HEK293T (cell line): ENCODE data around the gene CHCHD4.

Experiments used
- ARNT ChIP-seq: fragments of 450-650 bp; IDR thresholded peaks from 2 replicates; pipeline ENCODE4 v1.6.1; 2017; ENCODE audit warnings: mild to moderate bottlenecking
- BHLHE40 ChIP-seq: fragments of 450-650 bp; IDR thresholded peaks from 2 replicates; pipeline ENCODE4 v1.6.1; 2016; ENCODE audit warnings: mild to moderate bottlenecking, moderate library complexity, borderline replicate concordance
- CTBP1 ChIP-seq: fragments of 450-650 bp; IDR thresholded peaks from 2 replicates; pipeline ENCODE4 v1.6.1; 2016; ENCODE audit warnings: borderline replicate concordance
- FOXM1 ChIP-seq: fragments of 450-650 bp; IDR thresholded peaks from 2 replicates; pipeline ENCODE4 v1.6.1; 2017; ENCODE audit warnings: mild to moderate bottlenecking, borderline replicate concordance
- L3MBTL2 ChIP-seq: fragments of 450-650 bp; conservative IDR thresholded peaks from 2 replicates; pipeline ENCODE4 v1.6.1; 2016; ENCODE audit warnings: mild to moderate bottlenecking
- NFRKB ChIP-seq: fragments of 450-650 bp; IDR thresholded peaks from 2 replicates; pipeline ENCODE4 v1.6.1; 2016; ENCODE audit warnings: mild to moderate bottlenecking, moderate library complexity
- SP1 ChIP-seq: fragments of 450-650 bp; IDR thresholded peaks from 2 replicates; pipeline ENCODE4 v1.6.1; 2017

DNA sequence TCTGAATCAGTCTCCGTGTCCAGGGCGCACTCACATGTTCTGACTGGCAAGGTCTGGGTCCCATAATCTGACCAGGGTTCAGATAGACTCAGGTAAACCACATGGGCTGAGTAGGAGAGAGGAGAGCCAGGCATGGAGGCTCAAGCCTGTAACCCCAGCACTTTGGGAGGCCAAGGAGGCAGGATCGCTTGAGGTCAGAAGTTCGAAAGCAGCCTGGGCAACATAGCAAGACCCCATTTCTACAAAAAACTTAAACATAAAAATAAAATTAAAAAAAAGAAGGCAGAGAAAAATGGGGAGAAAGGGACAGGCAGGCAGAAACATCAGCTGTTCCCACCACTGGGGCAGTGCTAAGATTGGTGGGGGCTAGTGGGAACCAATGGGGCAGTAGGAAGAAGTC, 5.6 kb upstream of the CHCHD4 start:
- no peak for TF ChIP-seq L3MBTL2
- no peak for TF ChIP-seq FOXM1
- TF ChIP-seq BHLHE40, result no peak
- TF ChIP-seq ARNT, result no peak
- TF ChIP-seq NFRKB, result no peak
- TF ChIP-seq SP1, result no peak
- TF ChIP-seq CTBP1, result no peak
